Stomach smooth muscle (tissue), 2 donors: ENCODE results near the gene DBH.
"Not testable (repeated sequence)": the region's sequence is repeated elsewhere in the genome, so short reads cannot be mapped to it uniquely, and the experiment has no call there.

Experiments
- H3K27ac ChIP-seq: one replicate; pipeline ENCODE4 v1.7.0; 2013; ENCODE audit warnings: mild to moderate bottlenecking, low read length, inconsistent platforms
- H3K27me3 ChIP-seq, 2 donors: one replicate each; pipeline ENCODE4 v1.7.0; 2013; ENCODE audit warnings: low read length in 2 of 2; ENCODE audit not compliant: insufficient read depth in 2 of 2, control insufficient read depth in 1 of 2
- H3K36me3 ChIP-seq, 2 donors: one replicate each; pipeline ENCODE4 v1.7.0; 2013; ENCODE audit warnings: low read length in 2 of 2; ENCODE audit not compliant: control insufficient read depth in 2 of 2, insufficient read depth in 2 of 2
- H3K4me1 ChIP-seq: one replicate; pipeline ENCODE4 v1.7.0; 2013; ENCODE audit warnings: low read length; ENCODE audit not compliant: control insufficient read depth, insufficient read depth
- H3K4me3 ChIP-seq, 2 donors: one replicate each; pipeline ENCODE4 v1.7.0; 2013; ENCODE audit warnings: low read length in 2 of 2
- H3K9ac ChIP-seq, 2 donors: one replicate each; pipeline ENCODE4 v1.7.0; 2013; ENCODE audit warnings: low read length in 2 of 2, mild to moderate bottlenecking in 1 of 2
- H3K9me3 ChIP-seq, 2 donors: one replicate each; pipeline ENCODE4 v1.7.0; 2013; ENCODE audit warnings: low read length in 2 of 2; ENCODE audit not compliant: control insufficient read depth in 2 of 2
- donor health status: healthy.
- donor health status: Pancreatic carcinoma.

DBH gene

GRCh38 chr9:133622555-133622954 lies 13.6 kb upstream of the DBH start:
- Histone ChIP-seq H3K4me3 (no peak overlapping the region), H3K9me3 (peaks cover 0 to 5% of the 10 kb centered on the region in 2 donors), H3K27me3 (peaks cover 0 to 7% of the 10 kb centered on the region in 2 donors), H3K27ac (no peak overlapping the region), H3K36me3 (no peaks in the 10 kb centered on the region), H3K9ac (no peak overlapping the region), H3K4me1 (no peaks in the 10 kb centered on the region)

DNA sequence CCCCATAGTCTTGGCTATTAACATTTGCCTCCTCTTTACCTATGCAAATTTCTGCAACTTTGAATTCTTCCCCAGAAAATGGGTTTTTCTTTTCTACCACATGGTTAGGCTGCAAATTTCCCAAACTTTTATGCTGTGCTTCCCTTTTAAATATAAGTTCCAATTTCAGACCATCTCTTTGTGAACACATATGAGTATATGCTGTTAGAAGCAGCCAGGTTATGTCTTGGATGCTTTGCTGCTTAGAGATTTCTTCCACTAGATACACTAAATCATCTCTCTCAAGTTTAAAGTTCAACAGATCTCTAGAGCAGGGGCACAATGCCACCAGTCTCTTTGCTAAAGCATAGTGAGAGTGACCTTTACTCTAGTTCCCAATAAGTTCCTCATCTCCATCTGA lies 10.2 kb upstream of the DBH start:
- not testable (repeated sequence) for H3K4me3 ChIP-seq, H3K27me3 ChIP-seq, H3K36me3 ChIP-seq, H3K4me1 ChIP-seq, H3K9me3 ChIP-seq, H3K27ac ChIP-seq, H3K9ac ChIP-seq

- peaks cover 0 to 5% of the 10 kb centered on the region in 2 donors for H3K9me3 ChIP-seq
- H3K9ac ChIP-seq: no peak overlapping the region
- H3K27me3 ChIP-seq: peaks cover 0 to 7% of the 10 kb centered on the region in 2 donors
- no peak overlapping the region for H3K27ac ChIP-seq
- H3K36me3 ChIP-seq: no peaks in the 10 kb centered on the region
- H3K4me1 ChIP-seq: no peaks in the 10 kb centered on the region
- H3K4me3 ChIP-seq: no peak overlapping the region
Measured at GRCh38 chr9:133627341-133627740, 8.8 kb upstream of the DBH start.

DNA sequence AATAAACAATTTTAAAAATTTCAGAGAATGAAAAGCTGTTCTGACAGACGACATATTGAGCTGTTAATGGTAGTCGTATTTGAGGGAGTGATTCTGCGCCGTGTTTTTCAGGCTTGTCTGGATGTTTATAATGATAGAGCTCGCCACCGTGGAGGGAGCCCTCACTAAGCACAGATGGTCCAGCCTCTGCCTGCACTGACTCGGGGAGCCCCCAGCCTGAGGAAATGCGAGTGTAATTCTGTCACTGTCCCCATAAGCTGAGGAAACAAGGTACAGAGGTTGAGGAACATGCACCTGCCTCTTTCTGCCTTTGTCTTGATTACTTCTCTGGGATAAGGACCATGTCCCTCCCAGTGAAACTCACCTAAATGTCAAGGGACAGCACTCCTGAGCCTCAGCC lies 7.4 kb upstream of the DBH start:
- no peak overlapping the region for H3K9ac ChIP-seq
- H3K36me3 ChIP-seq: no peaks in the 10 kb centered on the region
- H3K9me3 ChIP-seq: peaks cover 0 to 5% of the 10 kb centered on the region in 2 donors
- H3K27me3 ChIP-seq: peaks cover 0 to 4% of the 10 kb centered on the region in 2 donors
- H3K4me1 ChIP-seq: no peaks in the 10 kb centered on the region
- no peak overlapping the region for H3K4me3 ChIP-seq
- H3K27ac ChIP-seq: no peak overlapping the region

GRCh38 chr9:133629221-133630110 lies 6.7 kb upstream of the DBH start:
- Histone ChIP-seq H3K4me1 (no peaks in the 10 kb centered on the region), H3K9ac (no peak overlapping the region), H3K9me3 (peaks cover 0 to 5% of the 10 kb centered on the region in 2 donors), H3K27me3 (peaks cover 5 to 8% of the 10 kb centered on the region in 2 donors), H3K36me3 (no peaks in the 10 kb centered on the region), H3K27ac (no peak overlapping the region), H3K4me3 (no peak overlapping the region)

GRCh38 chr9:133631111-133631510 lies 5.1 kb upstream of the DBH start:
- H3K9ac ChIP-seq: no peak overlapping the region
- no peak overlapping the region for H3K4me3 ChIP-seq
- H3K27me3 ChIP-seq: peaks cover 5 to 15% of the 10 kb centered on the region in 2 donors
- H3K4me1 ChIP-seq: no peaks in the 10 kb centered on the region
- H3K27ac ChIP-seq: no peak overlapping the region
- no peaks in the 10 kb centered on the region for H3K9me3 ChIP-seq
- H3K36me3 ChIP-seq: no peaks in the 10 kb centered on the region

DNA sequence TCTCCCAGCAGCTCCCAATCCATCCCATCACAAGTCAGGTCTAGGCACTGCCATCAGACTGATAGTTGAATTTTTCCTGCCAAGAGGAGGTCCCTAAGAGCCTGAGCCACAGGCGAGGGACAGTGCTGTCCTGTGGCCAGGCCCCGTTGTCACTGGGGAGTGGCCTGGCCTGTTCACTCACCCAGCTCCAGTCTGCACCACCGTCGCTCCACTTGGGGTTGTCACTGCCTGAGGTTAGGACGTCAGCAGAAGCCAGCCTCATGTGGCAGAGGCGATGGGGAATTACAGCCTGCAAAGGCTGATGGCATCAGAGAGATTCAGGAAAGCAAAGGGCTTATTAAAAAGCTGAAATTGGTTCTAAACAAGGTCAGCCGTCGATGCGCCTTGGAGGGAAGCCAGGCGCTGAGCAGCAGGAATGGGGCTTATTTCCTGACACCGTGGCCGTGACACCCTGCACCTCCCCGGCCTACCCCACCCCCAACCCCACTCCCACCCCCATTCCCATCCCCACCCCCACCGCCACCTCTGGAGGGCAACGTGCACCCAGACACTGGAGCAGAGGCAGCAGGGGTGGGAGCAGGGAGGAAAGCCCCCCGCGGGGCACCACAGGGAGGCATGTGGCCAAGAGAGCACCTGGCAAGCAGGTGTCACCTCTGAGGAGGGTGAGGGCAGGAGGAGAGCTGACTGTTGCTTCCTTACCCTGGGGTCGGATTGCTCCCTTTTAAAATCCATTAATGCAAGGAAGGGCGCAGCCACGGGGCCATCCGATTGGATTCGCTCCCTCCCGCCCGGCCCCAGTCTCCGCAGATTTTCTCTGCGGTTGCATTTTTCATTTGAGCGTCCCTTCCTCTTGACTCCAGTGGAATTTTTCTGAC lies 3.1 kb upstream of the DBH start:
- Histone ChIP-seq H3K9ac (no peak overlapping the region), H3K4me1 (no peaks in the 10 kb centered on the region), H3K27me3 (peaks cover 5 to 20% of the 10 kb centered on the region in 2 donors), H3K9me3 (no peaks in the 10 kb centered on the region), H3K4me3 (no peak overlapping the region), H3K27ac (no peak overlapping the region), H3K36me3 (no peaks in the 10 kb centered on the region)

- Histone ChIP-seq H3K27ac (no peak overlapping the region), H3K9ac (no peak overlapping the region), H3K4me3 (no peak overlapping the region), H3K27me3 (peaks cover 5 to 20% of the 10 kb centered on the region in 2 donors), H3K4me1 (no peaks in the 10 kb centered on the region), H3K36me3 (no peaks in the 10 kb centered on the region), H3K9me3 (no peaks in the 10 kb centered on the region)
Measured at GRCh38 chr9:133633681-133634080, 2.5 kb upstream of the DBH start.

DNA sequence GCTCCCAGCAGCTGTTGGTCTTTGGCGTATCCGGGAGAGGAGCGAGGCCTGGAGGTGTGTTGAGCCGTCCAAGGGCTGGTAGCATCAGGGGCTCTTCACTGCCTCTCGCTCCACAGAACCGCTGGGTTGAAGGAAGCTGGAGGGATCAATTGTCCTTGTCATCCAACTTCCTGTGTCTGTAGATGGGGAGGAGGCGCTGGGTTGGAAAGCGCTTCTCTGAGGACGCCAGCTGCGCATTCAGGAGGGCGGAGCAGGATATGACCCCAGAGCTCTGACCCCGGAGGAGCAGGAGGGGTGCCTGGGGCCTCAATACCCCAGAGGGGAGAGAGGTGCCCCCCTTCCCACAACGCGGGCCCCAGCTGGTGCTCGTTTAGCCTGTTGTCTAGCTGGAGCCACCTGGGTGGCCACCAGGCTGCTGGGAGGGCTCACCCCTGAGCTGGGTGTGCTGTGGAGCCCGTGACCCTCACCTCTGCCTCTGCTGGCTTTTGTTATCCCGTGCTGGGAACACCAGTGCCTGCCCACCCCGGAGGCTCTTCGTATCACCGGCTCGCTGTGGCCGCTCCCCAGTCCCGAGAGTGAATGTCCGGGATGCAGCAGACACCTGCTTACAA lies 2.0 kb upstream of the DBH start:
- Histone ChIP-seq H3K27me3 (peaks cover 5 to 22% of the 10 kb centered on the region in 2 donors), H3K9me3 (no peaks in the 10 kb centered on the region), H3K4me1 (no peaks in the 10 kb centered on the region), H3K9ac (no peak overlapping the region), H3K36me3 (no peaks in the 10 kb centered on the region), H3K27ac (no peak overlapping the region), H3K4me3 (no peak overlapping the region)

DNA sequence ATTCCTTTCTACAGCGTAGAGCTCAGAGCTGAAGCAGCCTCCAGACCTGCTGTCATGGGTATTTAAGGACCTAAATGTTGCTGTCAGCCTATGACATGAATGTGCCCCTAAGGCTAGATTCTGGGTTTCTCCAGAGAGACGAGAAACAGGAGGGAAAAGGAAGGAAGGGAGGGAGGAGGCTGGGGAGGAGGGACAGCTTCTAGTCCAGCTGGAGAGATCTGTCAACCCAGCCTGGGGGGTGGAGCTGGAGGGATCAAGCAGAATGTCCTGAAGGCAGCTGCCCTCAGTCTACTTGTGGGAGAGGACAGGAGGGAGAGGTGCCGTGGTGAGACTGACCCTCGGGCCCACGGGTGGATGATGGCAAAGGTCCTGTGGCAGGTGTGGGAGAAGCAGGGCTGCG lies 1.1 kb upstream of the DBH start:
- Histone ChIP-seq H3K9ac (no peak overlapping the region), H3K27me3 (peaks cover 5 to 22% of the 10 kb centered on the region in 2 donors), H3K27ac (no peak overlapping the region), H3K4me3 (no peak overlapping the region), H3K9me3 (no peaks in the 10 kb centered on the region), H3K36me3 (no peaks in the 10 kb centered on the region), H3K4me1 (no peaks in the 10 kb centered on the region)
